Breast epithelium (tissue), 3 donors: Measurements from ENCODE around the gene MTRF1.

Source experiments
- POLR2AphosphoS5 ChIP-seq, 3 donors: sonication (generic); formaldehyde crosslinking; IDR thresholded peaks; one replicate each; pipeline ENCODE4 v1.6.1; 2017; ENCODE audit warnings: antibody characterized with exemption in 3 of 3
- TF ChIP-seq, protein P1 (sequence below), 3 donors: fragments of 450-650 bp; IDR thresholded peaks; one replicate each; pipeline ENCODE4 v1.5.1; 2016 to 2017; ENCODE audit warnings: antibody characterized with exemption in 3 of 3, mild to moderate bottlenecking in 3 of 3, moderate library complexity in 3 of 3

DNA sequence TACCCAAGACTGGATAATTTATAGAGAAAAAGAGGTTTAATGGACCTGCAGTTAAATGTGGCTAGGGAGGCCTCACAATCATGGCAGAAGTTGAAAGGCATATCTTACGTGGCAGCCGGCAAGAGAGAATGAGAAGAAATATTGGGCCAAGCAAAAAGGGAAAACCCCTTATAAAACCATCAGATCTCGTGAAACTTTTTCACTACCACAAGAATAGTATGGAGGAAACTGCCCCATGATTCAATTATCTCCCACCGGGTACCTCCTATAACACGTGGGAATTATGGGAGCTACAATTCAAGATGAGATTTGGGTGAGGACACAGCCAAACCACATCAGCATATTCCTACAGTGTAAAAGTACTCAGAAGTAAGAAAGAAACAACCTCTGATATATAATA lies 64.3 kb downstream of the MTRF1 start:
- TF ChIP-seq POLR2AphosphoS5 (IDR thresholded peaks at IDR 0.05): no peak
- TF ChIP-seq, protein P1, sequence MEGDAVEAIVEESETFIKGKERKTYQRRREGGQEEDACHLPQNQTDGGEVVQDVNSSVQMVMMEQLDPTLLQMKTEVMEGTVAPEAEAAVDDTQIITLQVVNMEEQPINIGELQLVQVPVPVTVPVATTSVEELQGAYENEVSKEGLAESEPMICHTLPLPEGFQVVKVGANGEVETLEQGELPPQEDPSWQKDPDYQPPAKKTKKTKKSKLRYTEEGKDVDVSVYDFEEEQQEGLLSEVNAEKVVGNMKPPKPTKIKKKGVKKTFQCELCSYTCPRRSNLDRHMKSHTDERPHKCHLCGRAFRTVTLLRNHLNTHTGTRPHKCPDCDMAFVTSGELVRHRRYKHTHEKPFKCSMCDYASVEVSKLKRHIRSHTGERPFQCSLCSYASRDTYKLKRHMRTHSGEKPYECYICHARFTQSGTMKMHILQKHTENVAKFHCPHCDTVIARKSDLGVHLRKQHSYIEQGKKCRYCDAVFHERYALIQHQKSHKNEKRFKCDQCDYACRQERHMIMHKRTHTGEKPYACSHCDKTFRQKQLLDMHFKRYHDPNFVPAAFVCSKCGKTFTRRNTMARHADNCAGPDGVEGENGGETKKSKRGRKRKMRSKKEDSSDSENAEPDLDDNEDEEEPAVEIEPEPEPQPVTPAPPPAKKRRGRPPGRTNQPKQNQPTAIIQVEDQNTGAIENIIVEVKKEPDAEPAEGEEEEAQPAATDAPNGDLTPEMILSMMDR (IDR thresholded peaks at IDR 0.05): no peak
